ENCODE results near the gene CCDC89.
A peak's percentile ranks its signal among the peaks of the same experiment; 100 is the strongest.

GRCh38 chr11:85647604-85648299, 38.2 kb downstream of the CCDC89 start, which contains the start of gene TMEM126A:
- no peak for TF ChIP-seq NR1H2 (CRISPR knock-in tag; IDR thresholded peaks at IDR 0.05)
- TF ChIP-seq ZNF561 (CRISPR knock-in tag; conservative IDR thresholded peaks at IDR 0.05), result no peak
- no peak for TF ChIP-seq EZH2 (IDR thresholded peaks at IDR 0.05; ENCODE audit: borderline replicate concordance, low read depth, low read length)
- no peak for TF ChIP-seq KAT2B (IDR thresholded peaks at IDR 0.05; ENCODE audit: low read depth, low read length)
- TF ChIP-seq CREB3 (tag; conservative IDR thresholded peaks at IDR 0.05; ENCODE audit: low read depth), result no peak
- no peak for TF ChIP-seq ZNF707 (CRISPR knock-in tag; conservative IDR thresholded peaks at IDR 0.05)
- no peak for TF ChIP-seq CHD7 (IDR thresholded peaks at IDR 0.05; ENCODE audit: low read depth, low read length)
- no peak for TF ChIP-seq ZNF324 (CRISPR knock-in tag; IDR thresholded peaks at IDR 0.05)
- TF ChIP-seq JUND (IDR thresholded peaks at IDR 0.05; ENCODE audit: borderline replicate concordance, low read depth, low read length), result peak; percentile 33; the same call in 1 of the 2 replicates
- no peak; the same call in 2 of the 3 replicates for TF ChIP-seq JUND (tag; IDR thresholded peaks at IDR 0.05; ENCODE audit: borderline replicate concordance, low read depth, low read length)
- TF ChIP-seq CTCF (IDR thresholded peaks at IDR 0.05 in 2 of 3, conservative IDR thresholded peaks at IDR 0.05 in 1 of 3; ENCODE audit: insufficient read depth in 2 of 3, low read depth in 1 of 3, low read length in 3 of 3), result no peak
